Measurements from ENCODE around the gene NUAK2. TPM values are rescaled to one million over a fixed set of nuclear protein-coding genes. Genes with fewer than 3 reads are reported as not detected.
A peak's percentile ranks its signal among the peaks of the same experiment; 100 is the strongest.

The NUAK2 gene
- total RNA-seq, 4 donors from 2014 or later: 0.42 to 0.86 (median 0.74) TPM

- Histone ChIP-seq H3K4me3 (no peak overlapping the region), H3K36me3 (no peaks in the 10 kb centered on the region), H3K27me3 (peaks cover 0 to 28% (median 0%) of the 10 kb centered on the region in 4 donors), H3K27ac (replicated peaks in 1 of 4) (no peak overlapping the region), H3K4me1 (peaks cover 0 to 13% (median 11%) of the 10 kb centered on the region in 4 donors), H3K9me3 (no peaks in the 10 kb centered on the region)
- intact Hi-C loops (cut with DNase I): loop anchor here (5.0 kb wide), 1 partner anchor 77 kb away; no protein-coding TSS in a partner anchor
- TF ChIP-seq CTCF (IDR thresholded peaks at IDR 0.05) (no peak), POLR2A (IDR thresholded peaks at IDR 0.05; ENCODE audit: low read depth) (no peak), POLR2AphosphoS5 (IDR thresholded peaks at IDR 0.05) (no peak), EP300 (IDR thresholded peaks at IDR 0.05) (no peak)
- 80% methylated on average over 3 of the region's 3 CpGs for WGBS
- no peak for DNase-seq (ENCODE audit: extremely low spot score)
These were observed 33.5 kb upstream of the NUAK2 start for GRCh38 chr1:205355075-205355453.

- WGBS: 37% methylated on average over 5 of the region's 5 CpGs
- intact Hi-C loops (cut with DNase I): loop anchor here (5.0 kb wide), 3 partner anchors 78 to 168 kb away; no protein-coding TSS in a partner anchor
- TF ChIP-seq POLR2A (IDR thresholded peaks at IDR 0.05; ENCODE audit: low read depth) (no peak), CTCF (IDR thresholded peaks at IDR 0.05) (peak; percentile 82 to 90 (median 83))
- no peak overlapping the region for H3K27ac ChIP-seq (replicated peaks in 1 of 4)
- no peaks in the 10 kb centered on the region for H3K9me3 ChIP-seq
- no peak overlapping the region for H3K4me3 ChIP-seq
- H3K36me3 ChIP-seq: no peaks in the 10 kb centered on the region
- peaks cover 0 to 13% (median 11%) of the 10 kb centered on the region in 4 donors for H3K4me1 ChIP-seq
- DNase-seq (ENCODE audit: extremely low spot score): no peak
- H3K27me3 ChIP-seq: peaks cover 0 to 30% (median 0%) of the 10 kb centered on the region in 4 donors
These were observed 32.9 kb upstream of the NUAK2 start for GRCh38 chr1:205354259-205355074.

DNA sequence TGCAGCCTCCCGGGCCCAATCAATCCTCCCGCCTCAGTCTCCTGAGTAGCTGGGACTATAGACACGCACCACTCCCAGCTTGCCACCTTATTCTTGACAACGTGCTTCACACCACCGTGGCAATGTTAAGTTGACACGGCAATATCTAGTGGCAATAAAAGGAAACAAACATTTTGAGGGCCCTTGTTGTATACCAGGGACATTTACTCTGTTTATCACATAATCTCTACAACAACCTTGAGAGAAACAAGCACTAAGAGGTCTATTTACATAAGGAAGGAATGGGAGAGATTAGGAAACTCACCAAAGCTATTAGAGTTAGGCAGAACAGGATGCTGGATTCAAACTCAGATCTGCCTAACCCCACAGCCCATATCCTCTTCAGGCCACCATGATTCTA is 32.1 kb upstream of the NUAK2 start:
- WGBS: 94% methylated on average over 6 of the region's 6 CpGs
- H3K27ac ChIP-seq (replicated peaks in 1 of 4): no peak overlapping the region

DNA sequence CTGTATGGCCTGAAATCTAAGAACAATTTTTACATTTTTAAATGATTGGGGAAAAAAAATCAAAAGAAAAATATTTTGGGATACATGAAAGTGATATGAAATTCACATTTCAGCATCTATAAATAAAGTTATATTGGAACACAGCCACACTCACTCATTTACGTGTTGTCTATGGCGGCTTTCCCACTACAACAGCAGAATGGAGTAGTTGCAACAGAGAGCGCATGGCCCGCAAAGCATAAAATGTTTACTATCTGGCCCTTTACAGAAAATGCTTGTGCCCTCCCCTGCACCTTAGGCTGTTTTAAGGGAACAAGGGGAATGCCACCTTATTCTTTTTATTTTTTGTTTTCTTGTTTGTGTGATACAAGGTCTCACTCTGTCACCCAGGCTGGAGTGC is 31.6 kb upstream of the NUAK2 start:
- Histone ChIP-seq H3K27ac (replicated peaks in 1 of 4) (no peak overlapping the region), H3K4me3 (no peak overlapping the region), H3K4me1 (peaks cover 0 to 13% (median 11%) of the 10 kb centered on the region in 4 donors), H3K36me3 (no peaks in the 10 kb centered on the region), H3K9me3 (no peaks in the 10 kb centered on the region), H3K27me3 (peaks cover 0 to 43% (median 0%) of the 10 kb centered on the region in 4 donors)
- WGBS: 84% methylated on average over 4 of the region's 4 CpGs
- DNase-seq (ENCODE audit: extremely low spot score): no peak
- TF ChIP-seq CTCF (IDR thresholded peaks at IDR 0.05) (no peak), POLR2A (IDR thresholded peaks at IDR 0.05; ENCODE audit: low read depth) (no peak), POLR2AphosphoS5 (IDR thresholded peaks at IDR 0.05) (no peak), EP300 (IDR thresholded peaks at IDR 0.05) (no peak)
- intact Hi-C loops (cut with DNase I): loop anchor here (5.0 kb wide), 2 partner anchors 134 to 169 kb away; no protein-coding TSS in a partner anchor

More for the DNA sequence above, 32.1 kb upstream of the NUAK2 start:
- no peak for TF ChIP-seq POLR2AphosphoS5 (IDR thresholded peaks at IDR 0.05)
- H3K27me3 ChIP-seq: peaks cover 0 to 39% (median 0%) of the 10 kb centered on the region in 4 donors
- no peaks in the 10 kb centered on the region for H3K9me3 ChIP-seq
- no peak overlapping the region for H3K4me3 ChIP-seq
- no peak for DNase-seq (ENCODE audit: extremely low spot score)
- peaks cover 0 to 13% (median 11%) of the 10 kb centered on the region in 4 donors for H3K4me1 ChIP-seq
- no peaks in the 10 kb centered on the region for H3K36me3 ChIP-seq
- intact Hi-C loops (cut with DNase I): loop anchor here (5.0 kb wide), 2 partner anchors 134 to 169 kb away; no protein-coding TSS in a partner anchor

DNA sequence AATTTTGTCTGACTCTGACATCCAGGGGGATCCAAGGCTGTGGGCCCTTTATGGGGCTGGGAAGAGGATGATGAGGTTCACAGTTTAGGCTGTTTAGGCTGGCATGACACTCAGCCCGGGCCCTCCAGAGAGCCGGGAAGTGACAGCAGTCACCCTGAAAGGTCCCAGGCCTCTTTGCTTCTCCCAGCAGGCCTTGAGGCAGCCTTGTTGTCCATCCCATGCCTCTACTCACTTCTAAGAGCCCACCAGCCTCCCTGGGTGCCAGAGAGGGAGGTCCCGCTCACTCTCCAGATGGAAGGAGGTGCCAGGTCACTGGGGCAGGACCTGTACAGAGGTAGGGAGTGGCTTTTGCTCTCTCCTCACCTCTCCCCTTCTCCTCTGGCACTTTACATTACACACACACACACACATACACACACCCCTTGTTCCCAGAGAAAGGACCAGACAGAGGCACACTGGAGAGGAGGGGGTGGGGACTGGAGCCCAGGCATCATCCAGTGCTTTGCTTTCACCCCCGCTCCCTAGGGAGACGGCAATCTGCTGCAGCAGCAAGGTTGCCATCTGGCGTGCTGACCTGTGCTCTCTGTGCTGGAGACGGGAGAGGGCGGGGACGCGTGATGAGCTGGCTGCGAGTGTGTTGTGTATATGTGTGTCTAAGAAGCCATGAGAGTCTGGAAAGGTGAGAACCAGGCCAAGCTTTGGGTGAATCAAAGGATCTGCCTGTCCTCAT is 30.6 kb upstream of the NUAK2 start:
- H3K27ac ChIP-seq (replicated peaks in 1 of 4): no peak overlapping the region
- DNase-seq (ENCODE audit: extremely low spot score): no peak
- peaks cover 0 to 49% (median 0%) of the 10 kb centered on the region in 4 donors for H3K27me3 ChIP-seq
- intact Hi-C loops (cut with DNase I): loop anchor here (5.0 kb wide), 2 partner anchors 135 to 170 kb away; no protein-coding TSS in a partner anchor
- peaks cover 0 to 11% (median 10%) of the 10 kb centered on the region in 4 donors for H3K4me1 ChIP-seq
- 75% methylated on average over 11 of the region's 11 CpGs for WGBS
- H3K36me3 ChIP-seq: no peaks in the 10 kb centered on the region
- H3K4me3 ChIP-seq: no peak overlapping the region
- no peaks in the 10 kb centered on the region for H3K9me3 ChIP-seq
- TF ChIP-seq CTCF (IDR thresholded peaks at IDR 0.05) (no peak), EP300 (IDR thresholded peaks at IDR 0.05) (no peak), POLR2A (IDR thresholded peaks at IDR 0.05; ENCODE audit: low read depth) (no peak), POLR2AphosphoS5 (IDR thresholded peaks at IDR 0.05) (no peak)

Data from esophagus muscularis mucosa (tissue), 4 donors.